Activated gamma-delta T cell treated with anti-CD3 and anti-CD28 coated beads, Interleukin-2, amount 50 U/mL, for 16 hours (primary cell): ENCODE measurements around the gene PNKP.

Experiments
- DNase-seq: peaks from one replicate; pipeline ENCODE4 v3.0.0-alpha.2; 2020; ENCODE audit warnings: low read depth

PNKP gene

GRCh38 chr19:49890349-49891311 lies 23.3 kb upstream of the PNKP start:
- peak; percentile 53 for DNase-seq

DNA sequence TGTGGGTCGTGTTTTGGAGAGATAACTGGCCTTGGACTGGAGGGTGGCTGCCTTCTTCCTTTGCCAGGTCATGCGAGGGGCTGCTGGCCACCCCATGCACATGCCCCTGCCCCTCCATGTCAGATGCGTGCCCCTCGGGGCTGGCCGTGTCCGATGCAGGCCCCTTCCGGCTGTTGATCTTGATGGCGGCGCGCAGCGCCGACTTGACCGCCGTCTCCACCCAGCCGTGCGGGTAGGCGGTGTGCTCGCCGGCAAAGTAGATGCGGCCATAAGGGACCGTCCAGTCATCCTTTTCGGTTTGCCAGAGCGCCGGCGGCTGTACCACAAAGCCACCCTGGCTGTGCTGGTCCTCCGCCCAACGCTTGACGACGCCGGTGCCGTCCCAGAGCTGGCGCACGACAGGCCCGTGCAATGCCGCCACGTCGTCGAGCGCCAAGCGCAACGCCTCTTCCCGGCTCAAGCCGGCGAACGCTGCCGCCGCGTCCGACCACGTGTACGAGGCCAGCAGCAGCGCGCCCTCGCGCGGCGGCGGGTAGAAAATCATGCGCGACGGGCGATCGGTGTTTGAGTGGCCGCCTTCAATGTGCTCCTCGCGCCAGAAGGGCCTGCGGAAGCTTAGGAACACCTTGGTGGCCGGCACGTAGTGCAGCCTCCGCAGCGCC lies 22.4 kb upstream of the PNKP start:
- DNase-seq, result peak; percentile 52

GRCh38 chr19:49889038-49889686 lies 21.8 kb upstream of the PNKP start:
- DNase-seq, result no peak

DNA sequence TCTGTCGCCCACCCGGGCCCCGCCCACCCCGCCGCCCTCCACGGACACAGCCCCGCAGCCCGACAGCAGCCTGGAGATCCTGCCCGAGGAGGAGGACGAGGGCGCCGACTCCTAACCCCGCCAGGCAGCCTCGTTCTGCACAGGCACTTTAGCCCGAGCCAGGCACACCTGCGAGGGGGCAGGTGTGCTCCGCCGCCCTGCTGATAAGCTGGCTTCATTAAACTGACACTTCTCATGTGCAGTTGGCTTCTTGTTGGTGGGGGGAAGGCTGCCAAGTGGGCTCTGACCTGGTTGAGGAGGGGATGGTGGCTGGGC lies 21.1 kb upstream of the PNKP start:
- DNase-seq, result no peak

- no peak for DNase-seq
Measured at GRCh38 chr19:49887665-49888509, 20.5 kb upstream of the PNKP start.

- no peak for DNase-seq
Measured at GRCh38 chr19:49887037-49887664, 19.8 kb upstream of the PNKP start.

- no peak for DNase-seq
Measured at GRCh38 chr19:49884760-49885159, 17.4 kb upstream of the PNKP start.

DNA sequence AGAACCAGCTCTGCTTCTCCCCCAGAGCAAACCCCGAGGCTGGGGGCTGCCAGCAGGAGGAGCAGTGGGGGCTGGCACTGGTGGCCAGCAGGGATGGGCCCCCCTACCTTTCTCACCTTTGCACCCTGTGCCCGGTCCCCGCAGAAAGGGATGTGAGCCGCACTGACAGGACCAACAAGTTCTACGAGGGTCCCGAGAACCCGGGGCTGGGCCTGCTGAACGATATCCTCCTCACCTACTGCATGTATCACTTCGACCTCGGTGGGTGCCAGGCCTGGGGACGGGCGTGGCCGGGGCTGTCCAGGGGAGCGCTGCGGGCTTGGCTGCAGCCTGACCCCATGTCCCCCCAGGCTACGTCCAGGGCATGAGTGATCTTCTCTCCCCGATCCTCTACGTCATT lies 16.7 kb upstream of the PNKP start:
- no peak for DNase-seq

- no peak for DNase-seq
Measured at GRCh38 chr19:49883094-49883493, 15.7 kb upstream of the PNKP start.

GRCh38 chr19:49882643-49883042 lies 15.3 kb upstream of the PNKP start:
- no peak for DNase-seq

- no peak for DNase-seq
Measured at GRCh38 chr19:49881672-49882394, 14.5 kb upstream of the PNKP start.

DNA sequence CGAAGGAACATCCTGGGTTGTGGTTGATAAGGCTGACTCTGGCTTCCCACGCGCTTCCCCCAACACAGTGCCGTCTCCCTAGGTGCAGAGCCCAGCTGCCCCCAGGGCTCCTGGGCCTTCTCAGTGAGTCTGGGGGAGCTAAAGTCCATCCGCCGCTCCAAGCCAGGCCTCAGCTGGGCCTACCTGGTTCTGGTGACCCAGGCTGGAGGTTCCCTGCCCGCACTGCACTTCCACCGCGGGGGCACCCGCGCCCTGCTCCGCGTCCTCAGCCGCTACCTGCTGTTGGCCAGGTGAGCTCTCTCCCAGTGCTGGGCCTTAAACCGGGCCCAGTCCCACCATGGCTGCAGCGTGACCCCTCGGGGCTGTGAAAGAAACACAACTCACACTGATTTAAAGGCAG lies 13.8 kb upstream of the PNKP start:
- DNase-seq, result no peak

DNA sequence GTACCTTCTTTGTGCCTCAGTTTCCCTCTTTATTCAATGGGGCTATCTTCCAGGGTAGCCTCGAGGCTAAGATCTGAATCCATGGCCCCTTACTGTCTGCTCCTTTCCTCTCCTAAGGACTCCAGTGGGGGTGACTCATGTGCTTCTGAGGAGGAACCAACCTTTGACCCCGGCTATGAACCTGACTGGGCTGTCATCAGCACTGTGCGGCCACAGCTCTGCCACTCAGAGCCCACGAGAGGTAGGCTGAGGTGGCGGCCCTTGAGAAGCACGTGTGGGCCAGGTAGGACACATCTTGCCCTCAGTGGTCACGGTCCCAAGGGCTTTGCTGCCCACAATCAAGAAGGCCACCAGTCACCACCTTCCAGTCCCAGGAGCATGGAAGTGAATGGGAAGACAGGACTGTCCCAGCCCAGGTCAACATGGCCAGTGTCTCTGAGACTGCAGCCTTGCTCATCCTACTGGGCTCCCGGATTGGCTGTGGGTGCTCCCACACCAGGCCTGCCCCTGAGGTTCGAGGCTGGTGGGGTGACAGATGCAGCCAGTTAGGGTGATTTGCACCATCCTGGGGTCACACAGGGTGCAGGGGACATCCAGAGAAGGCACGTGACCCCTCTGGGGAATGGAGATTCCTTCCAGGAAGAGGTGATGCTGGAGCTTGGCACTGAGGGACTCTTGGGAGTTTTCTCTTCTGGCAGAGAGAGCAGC lies 12.9 kb upstream of the PNKP start:
- DNase-seq, result no peak

GRCh38 chr19:49879243-49879963 lies 12.0 kb upstream of the PNKP start:
- DNase-seq, result no peak

- DNase-seq, result no peak
Measured at GRCh38 chr19:49878744-49879070, 11.3 kb upstream of the PNKP start.

- DNase-seq, result peak; percentile 96
Measured at GRCh38 chr19:49877879-49878743, 10.7 kb upstream of the PNKP start.

DNA sequence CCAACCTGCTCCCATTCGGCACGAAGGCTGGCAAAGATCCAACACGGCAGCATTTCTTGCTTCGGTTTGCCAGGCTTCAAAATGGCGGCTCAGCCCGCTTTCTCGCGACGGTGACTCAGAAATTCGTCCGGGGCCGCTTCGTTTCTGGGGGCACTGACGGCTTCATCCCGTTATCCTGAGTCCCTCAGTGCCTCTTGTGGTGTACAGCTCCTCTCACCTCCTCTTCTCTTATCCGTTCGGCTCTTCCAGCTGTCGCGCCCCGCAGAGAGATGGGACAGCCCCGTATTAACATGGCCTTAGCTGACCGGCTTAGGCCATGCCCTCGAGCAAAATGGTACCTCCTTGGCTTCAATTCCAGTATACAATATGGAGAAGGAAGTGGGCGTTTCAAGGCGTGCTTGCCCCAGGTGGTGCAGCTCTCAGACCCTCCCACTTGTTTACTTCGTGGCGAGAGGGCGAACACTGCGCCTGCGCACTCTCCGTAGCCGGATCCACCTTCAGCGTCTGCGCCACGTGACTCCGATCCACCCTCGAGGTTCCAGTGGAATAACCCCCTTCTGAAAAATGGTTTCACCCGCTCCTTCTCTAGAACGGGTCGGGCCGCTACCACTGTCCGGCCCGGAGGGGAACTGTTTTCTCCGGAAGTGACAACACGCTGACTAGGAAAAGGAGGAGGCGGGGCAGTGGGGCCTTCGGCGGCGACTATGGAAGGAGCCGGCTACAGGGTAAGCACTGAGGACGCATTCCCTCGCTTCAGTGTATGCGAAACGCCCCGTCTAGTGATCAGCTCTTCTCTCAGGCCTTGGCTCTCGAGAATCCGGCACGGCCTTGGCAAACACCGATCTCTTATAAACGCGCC lies 9.9 kb upstream of the PNKP start, which contains the start of the genes AKT1S1 and TBC1D17:
AKT1S1 (minus strand) TSS at position 336 of the 859 bp plus-strand sequence. CDS start 4,060 bp downstream, outside the sequence.
TBC1D17 (plus strand) TSS at position 683 of the 859 bp plus-strand sequence; CDS start at position 705, 22 bp downstream.
- DNase-seq, result peak; percentile 96
